Stimulated activated naive CD8-positive, alpha-beta T cell treated with anti-CD3 and anti-CD28 coated beads, Interleukin-15, Interleukin-2, amounts not matched to agents 100 ng/mL and 50 ng/mL, for 24 hours (primary cell): ENCODE measurements around the gene SLC35D2.

Experiments
- H3K27ac Mint-ChIP-seq: one replicate; pipeline ENCODE4 v1.8.0; 2021; ENCODE audit warnings: mild to moderate bottlenecking, mixed read lengths
- H3K27me3 Mint-ChIP-seq: one replicate; pipeline ENCODE4 v1.8.0; 2021; ENCODE audit warnings: mixed read lengths
- H3K36me3 Mint-ChIP-seq: one replicate; pipeline ENCODE4 v1.8.0; 2021; ENCODE audit warnings: low read depth, mixed read lengths
- H3K4me1 Mint-ChIP-seq: one replicate; pipeline ENCODE4 v1.8.0; 2021; ENCODE audit warnings: low read depth, mixed read lengths
- H3K4me3 Mint-ChIP-seq: one replicate; pipeline ENCODE4 v1.8.0; 2021; ENCODE audit warnings: mild to moderate bottlenecking, mixed read lengths
- H3K9me3 Mint-ChIP-seq: one replicate; pipeline ENCODE4 v1.8.0; 2021; ENCODE audit warnings: mixed read lengths

SLC35D2 gene

GRCh38 chr9:96274939-96275338 lies 108.6 kb downstream of the SLC35D2 start:
- peaks cover 10% of the 10 kb centered on the region for H3K27me3 Mint-ChIP-seq
- peaks cover 9% of the 10 kb centered on the region for H3K36me3 Mint-ChIP-seq
- H3K4me1 Mint-ChIP-seq: no peaks in the 10 kb centered on the region
- H3K27ac Mint-ChIP-seq: no peak overlapping the region
- peaks cover 24% of the 10 kb centered on the region for H3K9me3 Mint-ChIP-seq
- H3K4me3 Mint-ChIP-seq: no peak overlapping the region
